B cell (primary cell): ENCODE results near the gene PLCB3. TPM values are rescaled to one million over a fixed set of nuclear protein-coding genes. Genes with fewer than 3 reads are reported as not detected.

Experiments used
- ATAC-seq: fragments of 200-7000 bp; cut with Tn5 transposase; one replicate; pipeline ENCODE4 v1.10.0; 2021; ENCODE audit warnings: low read depth, mild to moderate bottlenecking, moderate number of reproducible peaks, moderate library complexity
- CTCF ChIA-PET: fragments of 350-600 bp; sonication (Branson Sonifier 250); formaldehyde crosslinking; loops from one replicate; lab custom pipeline; 2021; ENCODE audit warnings: antibody characterized with exemption, inconsistent platforms; lab: Charles Lee
- POLR2A ChIA-PET: fragments of 350-600 bp; sonication (Branson Sonifier 250); formaldehyde crosslinking; loops from one replicate; lab custom pipeline; 2021; ENCODE audit warnings: antibody characterized with exemption; lab: Charles Lee
- DNase-seq: peaks from one replicate; pipeline ENCODE4 v3.0.0; 2013
- H2AFZ ChIP-seq: 2 replicates; pipeline ENCODE4 v1.6.1; 2012; ENCODE audit warnings: mild to moderate bottlenecking, low read depth, low read length; ENCODE audit not compliant: insufficient read depth, poor library complexity, severe bottlenecking
- H3K27ac ChIP-seq, 2 donors: 1 replicate in 1 of 2; 2 replicates in 1 of 2; pipeline ENCODE4 v1.5.1; 2012 to 2013; ENCODE audit warnings: low read length in 2 of 2, mild to moderate bottlenecking in 2 of 2, moderate library complexity in 1 of 2
- H3K27me3 ChIP-seq, 4 experiments: fragments of 200-600 bp in 1 of 4; sonication (generic) in 1 of 4; replicated peaks in 1 of 4; 1 replicate in 2 of 4; 2 replicates in 2 of 4; pipeline versions ENCODE4 v1.6.1 to v1.7.0; 2013 to 2016; ENCODE audit warnings: low read length in 3 of 4, mild to moderate bottlenecking in 2 of 4, mixed read lengths in 1 of 4, moderate library complexity in 1 of 4; ENCODE audit not compliant: insufficient read depth in 4 of 4, control insufficient read depth in 3 of 4; ENCODE audit errors: control extremely low read depth in 1 of 4
- H3K36me3 ChIP-seq, 2 experiments: replicated peaks in 1 of 2; 1 replicate in 1 of 2; 2 replicates in 1 of 2; pipeline versions ENCODE4 v1.6.1 to v1.7.1; 2013; ENCODE audit warnings: low read length in 1 of 2; ENCODE audit not compliant: insufficient read depth in 2 of 2, control insufficient read depth in 1 of 2; ENCODE audit errors: control extremely low read depth in 1 of 2, extremely low read depth in 1 of 2
- H3K4me1 ChIP-seq, 2 donors: fragments of 200-600 bp in 1 of 2; sonication (generic) in 1 of 2; 1 replicate in 1 of 2; 2 replicates in 1 of 2; pipeline versions ENCODE4 v1.5.1 to v1.6.1; 2013 to 2017; ENCODE audit warnings: low read length in 2 of 2; ENCODE audit not compliant: control insufficient read depth in 2 of 2, insufficient read depth in 2 of 2
- H3K4me2 ChIP-seq: replicated peaks from 2 replicates; pipeline ENCODE3; 2012; ENCODE audit warnings: mild to moderate bottlenecking, low read depth, low read length; ENCODE audit not compliant: poor library complexity, severe bottlenecking
- H3K4me3 ChIP-seq, 5 experiments: fragments of 200-600 bp in 1 of 5; sonication (generic) in 1 of 5; 1 replicate in 3 of 5; 2 replicates in 2 of 5; pipeline versions ENCODE4 v1.5.1 to v1.7.0; 2011 to 2016; ENCODE audit warnings: low read length in 4 of 5, mild to moderate bottlenecking in 4 of 5, low read depth in 2 of 5, control low read depth in 1 of 5, moderate library complexity in 1 of 5; ENCODE audit not compliant: insufficient read depth in 1 of 5; ENCODE audit errors: control extremely low read depth in 1 of 5, extremely low read depth in 1 of 5
- H3K79me2 ChIP-seq: fragments of 200-600 bp; sonication (generic); one replicate; pipeline ENCODE4 v1.6.0; 2016; ENCODE audit warnings: low read length; ENCODE audit not compliant: control insufficient read depth, insufficient read depth
- H3K9ac ChIP-seq: fragments of 200-600 bp; sonication (generic); 2 replicates; pipeline ENCODE4 v1.6.1; 2017; ENCODE audit warnings: mild to moderate bottlenecking, low read length, moderate library complexity
- H3K9me3 ChIP-seq, 3 donors: one replicate each; pipeline versions ENCODE4 v1.6.1 to v1.7.1; 2013; ENCODE audit warnings: low read length in 2 of 3; ENCODE audit not compliant: control insufficient read depth in 2 of 3, insufficient read depth in 1 of 3; ENCODE audit errors: control extremely low read depth in 1 of 3
- H4K20me1 ChIP-seq: 2 replicates; pipeline ENCODE4 v1.6.0; 2012; ENCODE audit warnings: mild to moderate bottlenecking, low read length; ENCODE audit not compliant: insufficient read depth, control insufficient read depth, poor library complexity, severe bottlenecking
- H3K27ac Mint-ChIP-seq: one replicate; pipeline ENCODE4 v1.8.0; 2021; ENCODE audit warnings: mixed read lengths
- H3K27me3 Mint-ChIP-seq: one replicate; pipeline ENCODE4 v1.8.0; 2021; ENCODE audit warnings: mixed read lengths
- H3K4me1 Mint-ChIP-seq: one replicate; pipeline ENCODE4 v1.8.0; 2021; ENCODE audit warnings: mixed read lengths
- H3K4me3 Mint-ChIP-seq: one replicate; pipeline ENCODE4 v1.8.0; 2021; ENCODE audit warnings: mixed read lengths
- H3K9me3 Mint-ChIP-seq: one replicate; pipeline ENCODE4 v1.8.0; 2022; ENCODE audit warnings: mixed read lengths; ENCODE audit not compliant: insufficient read depth
- CTCF ChIP-seq: fragments of 200-600 bp; IDR thresholded peaks from one replicate; pipeline ENCODE4 v1.8.0; 2022; ENCODE audit warnings: antibody characterized with exemption, mild to moderate bottlenecking
- EZH2 ChIP-seq: IDR thresholded peaks from 2 replicates; pipeline ENCODE4 v1.6.1; 2012; ENCODE audit warnings: borderline replicate concordance, low read depth, mild to moderate bottlenecking, moderate library complexity, low read length; ENCODE audit not compliant: insufficient read depth, poor library complexity, severe bottlenecking
- WGBS: methylation state at CpG from one replicate; pipeline ENCODE4 v1.1.5; 2013; ENCODE audit warnings: missing lambda C conversion rate; ENCODE audit not compliant: insufficient coverage; 5-methylcytosine and 5-hydroxymethylcytosine counted together
- intact Hi-C: fragments of 100-400 bp; cut with micrococcal nuclease; formaldehyde crosslinking; loops from one replicate; pipeline ENCODE4 v1.10.0; 2022
- polyA plus RNA-seq: library from polyadenylated mRNA; depleted of rRNA; stranded (reverse); fragments of >200 nt; gene quantifications from 2 replicates; pipeline ENCODE4 v1.2.3, GENCODE V29; 2012
- total RNA-seq, 2 donors: library from RNA; stranded (reverse); fragments of 120-200 nt in 1 of 2; gene quantifications; 1 replicate in 1 of 2; 2 replicates in 1 of 2; pipeline versions ENCODE4 v1.2.3 to v1.2.4, GENCODE V29; 2013 to 2022

Gene PLCB3
- total and polyA plus RNA-seq, 2 donors (not counting 1 experiment from before 2014, with no cell fraction given): 3.0 to 8.1 TPM

GRCh38 chr11:64225608-64226506 is 25.5 kb upstream of the PLCB3 start, which contains the start of the genes NUDT22 and TRPT1:
Gene NUDT22 (plus strand): TSS chr11:64226274. CDS start chr11:64226653, 379 bp downstream.
Gene TRPT1 (minus strand): TSS chr11:64226186. CDS start chr11:64225860, 326 bp downstream.
- peak; percentile 63 for TF ChIP-seq CTCF
- TF ChIP-seq EZH2: no peak
- DNase-seq (peak; percentile 91), ATAC-seq (peak; percentile 53)
- Mint-ChIP-seq H3K4me1 (peaks cover 43% of the 10 kb centered on the region), H3K27ac (peak within 1 kb of the TSS; percentile 93), H3K4me3 (peak within 1 kb of the TSS; percentile 91), H3K9me3 (no peaks in the 10 kb centered on the region), H3K27me3 (no peaks in the 10 kb centered on the region)
- CTCF ChIA-PET: interaction anchor here (0.7 to 5.2 kb wide), 14 partner anchors 9 to 129 kb away, joined by 3 to 70 read pairs (median 4); partner anchors contain the start of genes FERMT3, FKBP2 and PLCB3
- intact Hi-C loops: loop anchor here (1.0 kb wide), 7 partner anchors 8 to 43 kb away; partner anchors contain the start of genes PLCB3, PPP1R14B and VEGFB
- Histone ChIP-seq H3K27ac (peak within 1 kb of the TSS; percentile 82 to 86), H3K9ac (peak within 1 kb of the TSS; percentile 85), H3K27me3 (no peaks in the 10 kb centered on the region), H3K4me1 (peaks cover 26 to 41% of the 10 kb centered on the region in 2 donors), H3K36me3 (peaks cover 0 to 23% of the 10 kb centered on the region in 2 experiments), H4K20me1 (peaks cover 5% of the 10 kb centered on the region), H3K79me2 (peaks cover 21% of the 10 kb centered on the region), H3K4me2 (peak within 1 kb of the TSS; percentile 98), H3K4me3 (peak within 1 kb of the TSS; percentile 64 to 97 (median 92)), H2AFZ (peak within 1 kb of the TSS; percentile 86), H3K9me3 (no peaks in the 10 kb centered on the region)
- POLR2A ChIA-PET: interaction anchor here (0.5 to 6.3 kb wide), 13 partner anchors 8 to 1107 kb away, joined by 3 to 78 read pairs (median 4); partner anchors contain the start of genes FERMT3, FKBP2 and PPP1R14B
- under 1% methylated on average over 47 of the region's 54 CpGs for whole genome bisulfite sequencing
